Measurements from ENCODE around the gene SOWAHD. TPM values are rescaled to one million over a fixed set of nuclear protein-coding genes. Genes with fewer than 3 reads are reported as not detected.

The SOWAHD gene
- total RNA-seq, 1 donor from 2014 or later: 0.33 TPM

GRCh38 chrX:119753639-119754257 is 4.6 kb upstream of the SOWAHD start:
- peaks cover 2% of the 10 kb centered on the region for H3K27me3 ChIP-seq (ENCODE audit: low read depth)
- no peak for DNase-seq
- H3K4me1 ChIP-seq: no peaks in the 10 kb centered on the region
- H3K4me3 ChIP-seq: no peak overlapping the region
- H3K36me3 ChIP-seq: no peaks in the 10 kb centered on the region
- H3K9me3 ChIP-seq (replicated peaks): no peaks in the 10 kb centered on the region
- peak; percentile 45 for TF ChIP-seq CTCF (IDR thresholded peaks at IDR 0.05; ENCODE audit: borderline replicate concordance)
- intact Hi-C loops (cut with micrococcal nuclease): no loop called here
- no peak overlapping the region for H3K27ac ChIP-seq (replicated peaks)

- DNase-seq: no peak
- peaks cover 13% of the 10 kb centered on the region for H3K27me3 ChIP-seq (ENCODE audit: low read depth)
- no peaks in the 10 kb centered on the region for H3K9me3 ChIP-seq (replicated peaks)
- no peak overlapping the region for H3K27ac ChIP-seq (replicated peaks)
- no peaks in the 10 kb centered on the region for H3K36me3 ChIP-seq
- no peaks in the 10 kb centered on the region for H3K4me1 ChIP-seq
- intact Hi-C loops (cut with micrococcal nuclease): no loop called here
- no peak for TF ChIP-seq CTCF (IDR thresholded peaks at IDR 0.05; ENCODE audit: borderline replicate concordance)
- H3K4me3 ChIP-seq: no peak overlapping the region
These were observed 2.3 kb upstream of the SOWAHD start for GRCh38 chrX:119755981-119756533.

GRCh38 chrX:119756926-119757635 is 1.3 kb upstream of the SOWAHD start:
- no peak overlapping the region for H3K27ac ChIP-seq (replicated peaks)
- peaks cover 13% of the 10 kb centered on the region for H3K27me3 ChIP-seq (ENCODE audit: low read depth)
- H3K9me3 ChIP-seq (replicated peaks): no peaks in the 10 kb centered on the region
- no peaks in the 10 kb centered on the region for H3K4me1 ChIP-seq
- H3K36me3 ChIP-seq: no peaks in the 10 kb centered on the region
- no peak overlapping the region for H3K4me3 ChIP-seq
- no peak for DNase-seq
- no peak for TF ChIP-seq CTCF (IDR thresholded peaks at IDR 0.05; ENCODE audit: borderline replicate concordance)
- intact Hi-C loops (cut with micrococcal nuclease): no loop called here

- no peak for TF ChIP-seq CTCF (IDR thresholded peaks at IDR 0.05; ENCODE audit: borderline replicate concordance)
- no peaks in the 10 kb centered on the region for H3K4me1 ChIP-seq
- no peaks in the 10 kb centered on the region for H3K9me3 ChIP-seq (replicated peaks)
- intact Hi-C loops (cut with micrococcal nuclease): no loop called here
- H3K27ac ChIP-seq (replicated peaks): no peak overlapping the region
- no peak for DNase-seq
- H3K36me3 ChIP-seq: no peaks in the 10 kb centered on the region
- H3K4me3 ChIP-seq: peak overlapping the region; percentile 65
- H3K27me3 ChIP-seq (ENCODE audit: low read depth): peaks cover 13% of the 10 kb centered on the region
These were observed 776 bp upstream of the SOWAHD start for GRCh38 chrX:119757646-119757978.

- DNase-seq: peak; percentile 13
- no peaks in the 10 kb centered on the region for H3K36me3 ChIP-seq
- H3K27me3 ChIP-seq (ENCODE audit: low read depth): peaks cover 13% of the 10 kb centered on the region
- H3K27ac ChIP-seq (replicated peaks): no peak overlapping the region
- H3K9me3 ChIP-seq (replicated peaks): no peaks in the 10 kb centered on the region
- no peak for TF ChIP-seq CTCF (IDR thresholded peaks at IDR 0.05; ENCODE audit: borderline replicate concordance)
- intact Hi-C loops (cut with micrococcal nuclease): no loop called here
- no peaks in the 10 kb centered on the region for H3K4me1 ChIP-seq
- peak overlapping the region; percentile 65 for H3K4me3 ChIP-seq
These were observed 401 bp downstream of the SOWAHD start for GRCh38 chrX:119758731-119759247.
